A549 treated with RU486 at 1 μM for 4 hours (cell line): Measurements from ENCODE around the gene RSL1D1. TPM values are rescaled to one million over a fixed set of nuclear protein-coding genes. Genes with fewer than 3 reads are reported as not detected.

ENCODE experiments used
- total RNA-seq: library from RNA; stranded (reverse); fragments of 200-300 nt; extraction: Qiagen RNA extraction; gene quantifications from 5 replicates; pipeline ENCODE4 v1.2.3, GENCODE V29; 2022; ENCODE audit warnings: low read depth

Gene RSL1D1
- total RNA-seq = 221 to 300 TPM (median 246 TPM) in 5 replicates

GRCh38 chr16:11851294-11852091 is at the start of gene RSL1D1:
Gene RSL1D1, minus strand, starts transcription at chr16:11851542. Its CDS starts 30 bp downstream, at chr16:11851512.

GRCh38 chr16:11797166-11797956 is 54.0 kb downstream of the RSL1D1 start, which contains the start of gene ZC3H7A:
Gene ZC3H7A, minus strand, starts transcription at chr16:11797258. Its CDS starts 14,904 bp downstream, at chr16:11782354.

Other genes starting within 250 kb of the RSL1D1 start
- 8.0 to 10.6 TPM (median 10.2 TPM) in 5 replicates for gene SNN, start 183.1 kb downstream of the RSL1D1 start, total RNA-seq
- gene TXNDC11, start 108.7 kb downstream of the RSL1D1 start, total RNA-seq = 33.0 to 38.7 TPM (median 37.3 TPM) in 5 replicates
- gene ZC3H7A, start 54.3 kb downstream of the RSL1D1 start, total RNA-seq = 19.8 to 32.3 TPM (median 25.7 TPM) in 5 replicates
- gene GSPT1, start 64.4 kb upstream of the RSL1D1 start, total RNA-seq = 175 to 236 TPM (median 187 TPM) in 5 replicates
- gene NPIPB2, start 90.5 kb upstream of the RSL1D1 start, total RNA-seq = 1.7 to 3.2 TPM (median 1.9 TPM) in 5 replicates
- gene TNFRSF17, start 113.7 kb upstream of the RSL1D1 start, total RNA-seq = not detected in 5 replicates
- gene SNX29, start 125.2 kb upstream of the RSL1D1 start, total RNA-seq = 2.1 to 3.2 TPM (median 3.0 TPM) in 5 replicates